BLaER1 (cell line): Measurements from ENCODE around the gene ICOS.
A peak's percentile ranks its signal among the peaks of the same experiment; 100 is the strongest.

Experiments
- H3K27ac ChIP-seq: shearing (Covaris generic); formaldehyde crosslinking; 2 replicates; pipeline ENCODE4 v1.8.1; 2022
- H3K27me3 ChIP-seq: shearing (Covaris generic); formaldehyde crosslinking; 2 replicates; pipeline ENCODE4 v1.8.1; 2022
- H3K36me3 ChIP-seq: shearing (Covaris generic); formaldehyde crosslinking; 2 replicates; pipeline ENCODE4 v1.8.1; 2022
- H3K4me1 ChIP-seq: shearing (Covaris generic); formaldehyde crosslinking; 2 replicates; pipeline ENCODE4 v1.8.1; 2022
- H3K4me2 ChIP-seq: shearing (Covaris generic); formaldehyde crosslinking; 2 replicates; pipeline ENCODE4 v1.8.1; 2022
- H3K4me3 ChIP-seq: shearing (Covaris generic); formaldehyde crosslinking; 2 replicates; pipeline ENCODE4 v1.8.1; 2022
- H3K9ac ChIP-seq: shearing (Covaris generic); formaldehyde crosslinking; 2 replicates; pipeline ENCODE4 v1.8.1; 2022
- H3K9me3 ChIP-seq: shearing (Covaris generic); formaldehyde crosslinking; 2 replicates; pipeline ENCODE4 v1.8.1; 2022
- H4K20me1 ChIP-seq: shearing (Covaris generic); formaldehyde crosslinking; 2 replicates; pipeline ENCODE4 v1.8.1; 2022
- Cebpa-rat ChIP-seq: shearing (Covaris generic); IDR thresholded peaks from 2 replicates; pipeline ENCODE4 v1.8.1; 2022

ICOS gene

DNA sequence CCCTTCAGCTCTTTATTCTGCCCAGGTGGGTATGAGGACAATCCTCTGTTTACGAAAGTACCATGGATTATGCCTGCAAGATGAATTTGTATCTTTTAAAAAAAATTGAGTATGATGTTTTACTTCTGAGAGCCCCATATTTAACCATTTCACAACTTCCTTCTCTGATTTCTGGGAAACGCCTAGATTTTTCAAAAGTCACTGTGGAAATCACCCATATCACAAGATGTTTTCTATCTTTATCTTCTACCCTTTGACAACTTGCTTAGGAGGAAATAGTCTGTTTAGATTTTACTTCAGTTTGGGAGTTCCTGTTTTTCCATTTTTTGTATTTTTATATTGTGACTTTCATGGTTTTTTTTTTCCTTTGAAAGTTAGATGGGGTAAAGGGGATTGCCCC lies 53.0 kb downstream of the ICOS start:
- H3K4me3 ChIP-seq = no peak overlapping the region
- TF ChIP-seq Cebpa-rat = no peak
- no peak overlapping the region for H3K4me2 ChIP-seq
- H3K27me3 ChIP-seq = no peaks in the 10 kb centered on the region
- H3K4me1 ChIP-seq = no peaks in the 10 kb centered on the region
- no peaks in the 10 kb centered on the region for H4K20me1 ChIP-seq
- H3K9me3 ChIP-seq = no peaks in the 10 kb centered on the region
- no peaks in the 10 kb centered on the region for H3K36me3 ChIP-seq
- H3K9ac ChIP-seq = no peak overlapping the region
- H3K27ac ChIP-seq = no peak overlapping the region

GRCh38 chr2:203992509-203992908 lies 55.9 kb downstream of the ICOS start:
- H4K20me1 ChIP-seq = no peaks in the 10 kb centered on the region
- no peaks in the 10 kb centered on the region for H3K4me1 ChIP-seq
- no peak overlapping the region for H3K4me2 ChIP-seq
- no peaks in the 10 kb centered on the region for H3K27me3 ChIP-seq
- H3K36me3 ChIP-seq = no peaks in the 10 kb centered on the region
- no peak overlapping the region for H3K9ac ChIP-seq
- H3K9me3 ChIP-seq = no peaks in the 10 kb centered on the region
- no peak overlapping the region for H3K27ac ChIP-seq
- TF ChIP-seq Cebpa-rat = no peak
- H3K4me3 ChIP-seq = no peak overlapping the region

GRCh38 chr2:203993011-203993410 lies 56.4 kb downstream of the ICOS start:
- no peaks in the 10 kb centered on the region for H4K20me1 ChIP-seq
- no peak for TF ChIP-seq Cebpa-rat
- H3K9ac ChIP-seq = no peak overlapping the region
- no peak overlapping the region for H3K4me3 ChIP-seq
- H3K27me3 ChIP-seq = no peaks in the 10 kb centered on the region
- H3K36me3 ChIP-seq = no peaks in the 10 kb centered on the region
- no peaks in the 10 kb centered on the region for H3K4me1 ChIP-seq
- no peak overlapping the region for H3K27ac ChIP-seq
- no peak overlapping the region for H3K4me2 ChIP-seq
- H3K9me3 ChIP-seq = no peaks in the 10 kb centered on the region

- TF ChIP-seq Cebpa-rat = no peak
- H3K9ac ChIP-seq = no peak overlapping the region
- H3K4me3 ChIP-seq = no peak overlapping the region
- no peaks in the 10 kb centered on the region for H3K27me3 ChIP-seq
- no peak overlapping the region for H3K27ac ChIP-seq
- H4K20me1 ChIP-seq = no peaks in the 10 kb centered on the region
- no peak overlapping the region for H3K4me2 ChIP-seq
- no peaks in the 10 kb centered on the region for H3K4me1 ChIP-seq
- H3K9me3 ChIP-seq = no peaks in the 10 kb centered on the region
- no peaks in the 10 kb centered on the region for H3K36me3 ChIP-seq
Observed at GRCh38 chr2:203993560-203993959, 57.0 kb downstream of the ICOS start.

- no peak for TF ChIP-seq Cebpa-rat
- peaks cover 4% of the 10 kb centered on the region for H3K4me1 ChIP-seq
- no peaks in the 10 kb centered on the region for H3K36me3 ChIP-seq
- H3K27ac ChIP-seq = no peak overlapping the region
- no peaks in the 10 kb centered on the region for H4K20me1 ChIP-seq
- H3K27me3 ChIP-seq = no peaks in the 10 kb centered on the region
- no peak overlapping the region for H3K9ac ChIP-seq
- no peak overlapping the region for H3K4me2 ChIP-seq
- H3K9me3 ChIP-seq = no peaks in the 10 kb centered on the region
- no peak overlapping the region for H3K4me3 ChIP-seq
Observed at GRCh38 chr2:203994735-203995134, 58.2 kb downstream of the ICOS start.

- Histone ChIP-seq H3K4me3 (no peak overlapping the region), H4K20me1 (no peaks in the 10 kb centered on the region), H3K9ac (no peak overlapping the region), H3K27ac (no peak overlapping the region), H3K27me3 (no peaks in the 10 kb centered on the region), H3K4me1 (peaks cover 18% of the 10 kb centered on the region), H3K9me3 (no peaks in the 10 kb centered on the region), H3K4me2 (no peak overlapping the region), H3K36me3 (no peaks in the 10 kb centered on the region)
- TF ChIP-seq Cebpa-rat = no peak
Observed at GRCh38 chr2:203996692-203997091, 60.1 kb downstream of the ICOS start.

GRCh38 chr2:203997481-203997880 lies 60.9 kb downstream of the ICOS start:
- Histone ChIP-seq H3K4me2 (no peak overlapping the region), H3K4me1 (peaks cover 18% of the 10 kb centered on the region), H3K4me3 (no peak overlapping the region), H3K9me3 (no peaks in the 10 kb centered on the region), H3K27ac (no peak overlapping the region), H3K9ac (no peak overlapping the region), H3K36me3 (no peaks in the 10 kb centered on the region), H3K27me3 (no peaks in the 10 kb centered on the region), H4K20me1 (no peaks in the 10 kb centered on the region)
- TF ChIP-seq Cebpa-rat = no peak

DNA sequence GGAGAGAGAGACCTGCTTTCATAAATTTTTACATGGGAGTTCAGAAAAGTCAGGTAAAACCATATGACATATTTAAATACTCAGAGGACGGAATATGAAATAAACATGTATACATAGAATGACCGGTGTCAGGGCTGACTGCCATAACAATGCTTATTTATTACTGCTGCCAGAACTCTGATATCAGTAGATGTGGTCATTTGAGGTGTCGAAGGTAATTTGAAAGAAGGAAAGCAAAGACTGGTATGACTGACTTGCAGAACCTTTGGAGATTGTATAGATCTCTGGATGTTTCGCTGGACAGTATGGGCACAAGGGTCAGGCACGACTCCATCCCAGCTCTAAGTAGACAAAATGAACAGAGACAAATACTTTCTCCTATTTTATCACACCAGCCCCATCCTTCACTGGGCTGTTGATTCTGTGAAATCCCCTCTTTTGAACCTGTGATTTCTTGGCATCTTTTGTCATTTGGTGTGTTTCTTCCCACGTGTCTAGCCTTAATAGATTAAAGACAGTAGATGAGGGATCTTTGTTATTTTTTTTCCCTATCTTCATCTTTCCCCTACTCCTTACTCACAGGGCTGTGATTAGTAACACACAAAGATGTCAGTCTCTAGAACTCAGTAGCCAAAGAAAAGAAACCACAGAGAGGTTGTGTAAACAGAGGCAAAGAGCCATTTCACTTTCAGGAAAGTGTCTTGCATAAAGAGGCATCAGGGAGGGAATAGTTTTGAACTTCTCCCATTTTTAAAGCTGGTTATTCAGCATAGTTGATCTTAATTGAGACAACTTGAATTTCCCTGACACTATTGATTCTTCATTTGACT lies 61.6 kb downstream of the ICOS start:
- Histone ChIP-seq H3K4me1 (peaks cover 18% of the 10 kb centered on the region), H3K27ac (no peak overlapping the region), H3K9ac (no peak overlapping the region), H3K27me3 (no peaks in the 10 kb centered on the region), H3K4me2 (no peak overlapping the region), H3K9me3 (no peaks in the 10 kb centered on the region), H3K4me3 (no peak overlapping the region), H3K36me3 (no peaks in the 10 kb centered on the region), H4K20me1 (no peaks in the 10 kb centered on the region)
- TF ChIP-seq Cebpa-rat = no peak

DNA sequence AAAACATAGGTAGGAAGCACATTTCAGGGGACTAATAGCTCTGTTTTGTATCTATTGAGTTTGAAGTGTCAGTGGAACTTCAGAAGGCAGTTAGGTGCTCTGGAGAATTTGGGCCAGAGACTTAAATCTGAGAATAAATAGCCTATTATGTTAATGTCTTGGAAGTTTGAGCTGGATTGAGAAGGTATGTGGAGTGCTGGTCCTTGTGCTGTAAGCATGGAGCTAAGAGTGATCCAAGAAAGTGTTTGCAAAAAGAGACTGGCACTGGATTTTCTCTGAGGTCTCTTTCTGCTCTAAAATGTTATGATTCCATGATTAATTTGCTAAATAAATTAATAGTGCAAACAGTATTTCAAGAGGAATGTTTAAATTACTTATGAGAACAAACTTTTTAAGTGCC lies 63.3 kb downstream of the ICOS start:
- Histone ChIP-seq H3K9me3 (no peaks in the 10 kb centered on the region), H3K4me2 (peak overlapping the region; percentile 41), H4K20me1 (no peaks in the 10 kb centered on the region)

DNA sequence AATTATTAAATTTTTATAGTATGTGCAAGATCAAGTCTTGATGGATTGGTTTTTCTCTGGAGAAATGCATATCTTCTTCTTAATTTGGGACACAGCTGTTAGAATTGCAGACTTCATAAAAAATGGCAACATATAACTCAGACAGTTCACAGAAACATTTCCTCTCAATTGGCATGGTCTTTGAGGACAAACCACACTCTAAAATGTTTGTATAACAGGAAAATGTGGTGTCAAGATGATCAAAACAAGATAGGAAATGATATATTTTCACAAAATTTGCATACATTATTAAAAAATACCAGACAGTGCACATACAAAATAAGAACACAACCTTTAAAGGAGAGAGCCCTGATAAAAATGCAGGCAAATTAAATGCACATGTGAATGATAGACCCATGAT lies 63.9 kb downstream of the ICOS start:
- Histone ChIP-seq H3K9me3 (no peaks in the 10 kb centered on the region), H3K4me3 (no peak overlapping the region), H3K27ac (no peak overlapping the region), H3K4me1 (peaks cover 23% of the 10 kb centered on the region), H3K9ac (no peak overlapping the region), H4K20me1 (no peaks in the 10 kb centered on the region), H3K36me3 (no peaks in the 10 kb centered on the region), H3K27me3 (no peaks in the 10 kb centered on the region), H3K4me2 (peak overlapping the region; percentile 41)
- no peak for TF ChIP-seq Cebpa-rat

More for the DNA sequence above, 63.3 kb downstream of the ICOS start:
- Histone ChIP-seq H3K4me3 (no peak overlapping the region), H3K9ac (no peak overlapping the region), H3K27me3 (no peaks in the 10 kb centered on the region), H3K27ac (no peak overlapping the region), H3K4me1 (peaks cover 23% of the 10 kb centered on the region), H3K36me3 (no peaks in the 10 kb centered on the region)
- TF ChIP-seq Cebpa-rat = no peak
